Measurements from ENCODE around the gene DDC.
"Not testable (repeated sequence)": the region's sequence is repeated elsewhere in the genome, so short reads cannot be mapped to it uniquely, and the experiment has no call there.

DDC gene

DNA sequence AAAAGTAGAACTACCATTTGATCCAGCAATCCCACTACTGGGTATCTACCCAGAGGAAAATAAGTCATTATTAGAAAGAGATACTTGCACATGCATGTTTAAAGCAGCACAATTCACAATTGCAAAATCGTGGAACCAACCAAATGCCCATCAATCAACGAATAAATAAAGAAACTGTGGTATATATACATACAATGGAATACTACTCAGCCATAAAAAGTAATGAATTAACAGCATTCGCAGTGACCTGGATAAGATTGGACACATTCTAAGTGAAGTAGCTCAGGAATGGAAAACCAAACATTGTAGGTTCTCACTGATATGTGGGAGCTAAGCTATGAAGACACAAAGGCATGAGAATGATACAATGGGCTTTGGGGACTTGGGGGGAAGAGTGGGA lies 45.9 kb downstream of the DDC start:
- not testable (repeated sequence) for DNase-seq (ENCODE audit: low read depth in 3 of 3)

GRCh38 chr7:50513166-50513871 lies 51.9 kb downstream of the DDC start:
- DNase-seq (ENCODE audit: low read depth in 3 of 3), result no peak

- no peak for DNase-seq (ENCODE audit: low read depth in 3 of 3)
Observed at GRCh38 chr7:50512384-50512783, 52.8 kb downstream of the DDC start.

DNA sequence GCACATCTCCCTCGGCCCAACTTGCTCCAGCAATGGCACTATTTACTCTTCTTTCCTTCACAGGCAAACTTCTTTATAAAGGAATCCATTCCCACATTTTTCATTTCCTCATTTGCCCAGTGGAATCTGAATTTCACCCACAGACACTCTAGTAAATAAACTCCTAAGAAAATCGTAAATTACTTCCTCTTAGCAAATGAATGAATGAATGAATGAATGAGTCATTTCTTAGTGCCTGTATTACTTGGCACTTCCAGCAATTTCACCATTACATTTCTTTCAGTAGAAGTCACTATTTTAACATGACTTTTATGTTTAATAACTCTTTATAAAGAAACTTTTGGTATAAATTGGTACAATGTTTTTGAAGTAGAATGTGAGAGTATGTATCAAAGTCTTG lies 55.7 kb downstream of the DDC start:
- DNase-seq (ENCODE audit: low read depth in 3 of 3), result no peak

DNA sequence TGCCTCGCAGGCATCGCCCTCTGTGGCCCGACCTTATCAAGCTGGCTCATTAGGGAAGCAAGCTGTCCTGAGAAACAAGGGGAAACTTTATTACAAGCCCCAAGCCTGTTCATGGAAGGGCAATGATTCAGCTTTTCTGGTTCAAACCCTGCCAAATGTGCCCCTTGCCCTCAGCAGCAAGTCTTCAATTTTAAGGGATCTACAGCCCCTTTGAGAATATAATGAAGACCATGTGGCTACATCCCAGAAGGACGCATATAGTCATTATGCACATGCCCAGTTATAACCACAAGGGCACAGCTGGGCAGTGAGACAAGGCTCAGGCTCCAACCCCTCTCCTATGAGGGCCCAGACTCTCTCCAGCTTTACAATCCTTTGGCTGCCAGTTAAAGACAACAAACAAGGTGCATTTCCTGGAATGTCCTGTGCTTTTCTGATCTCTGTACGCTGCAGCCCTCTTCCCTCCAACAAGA lies 56.7 kb downstream of the DDC start:
- DNase-seq (ENCODE audit: low read depth in 3 of 3), result no peak

GRCh38 chr7:50507898-50508470 lies 57.2 kb downstream of the DDC start:
- no peak for DNase-seq (ENCODE audit: low read depth in 3 of 3)

DNA sequence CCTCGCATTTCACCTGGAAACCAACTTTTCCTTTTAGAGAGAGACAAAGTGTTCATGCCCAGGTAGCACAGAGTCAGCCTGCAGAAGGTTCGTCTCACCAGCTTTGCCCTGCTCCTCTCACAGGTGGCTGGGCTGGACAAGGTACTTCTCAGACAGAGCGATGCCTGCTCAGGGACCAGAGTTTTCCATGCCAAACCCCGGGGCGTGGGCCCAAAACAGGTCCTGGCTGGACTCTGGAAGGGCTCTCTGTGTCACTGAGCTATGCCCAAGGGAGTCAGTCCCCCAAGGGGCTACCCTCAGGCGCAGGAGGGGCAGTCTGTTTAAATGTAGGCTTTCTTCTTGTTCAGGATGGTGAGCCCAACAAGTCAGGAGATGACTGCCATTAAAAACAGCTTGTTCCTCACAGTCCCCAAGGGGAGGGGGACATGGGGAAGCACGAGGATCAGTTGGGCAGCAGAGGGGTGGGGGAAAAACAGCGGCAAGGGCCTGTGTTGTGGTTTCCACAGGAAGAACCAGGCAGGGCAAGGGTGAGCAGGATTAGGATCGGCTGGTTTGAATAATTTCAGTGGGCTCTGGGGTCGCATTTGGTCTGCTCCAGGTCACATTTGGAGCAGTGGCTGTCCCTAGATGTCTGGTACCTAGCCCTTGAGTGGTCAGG lies 59.5 kb downstream of the DDC start:
- no peak for DNase-seq (ENCODE audit: low read depth in 3 of 3)

GRCh38 chr7:50504646-50505546 lies 60.3 kb downstream of the DDC start:
- DNase-seq (ENCODE audit: low read depth in 3 of 3), result no peak

DNA sequence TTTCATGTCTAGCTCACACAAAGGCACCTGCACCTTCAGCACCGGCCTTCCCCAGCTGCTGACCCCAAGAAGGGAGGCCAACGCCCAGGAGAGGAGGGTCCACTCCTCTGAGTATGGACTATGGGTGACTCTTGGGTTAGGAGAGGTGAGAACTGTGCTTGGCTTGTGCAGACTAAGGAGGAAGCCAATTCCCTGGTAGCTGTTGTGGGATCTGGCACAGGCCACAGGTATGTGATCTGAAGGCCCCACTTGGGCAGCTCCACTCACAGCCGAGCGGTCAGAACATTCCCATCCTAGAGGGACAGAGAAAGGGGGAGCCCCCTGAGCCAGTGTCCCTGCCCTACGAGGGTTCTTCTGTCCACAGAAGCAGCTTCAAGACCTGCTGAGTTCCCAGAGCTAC lies 62.3 kb downstream of the DDC start:
- no peak for DNase-seq (ENCODE audit: low read depth in 3 of 3)

DNA sequence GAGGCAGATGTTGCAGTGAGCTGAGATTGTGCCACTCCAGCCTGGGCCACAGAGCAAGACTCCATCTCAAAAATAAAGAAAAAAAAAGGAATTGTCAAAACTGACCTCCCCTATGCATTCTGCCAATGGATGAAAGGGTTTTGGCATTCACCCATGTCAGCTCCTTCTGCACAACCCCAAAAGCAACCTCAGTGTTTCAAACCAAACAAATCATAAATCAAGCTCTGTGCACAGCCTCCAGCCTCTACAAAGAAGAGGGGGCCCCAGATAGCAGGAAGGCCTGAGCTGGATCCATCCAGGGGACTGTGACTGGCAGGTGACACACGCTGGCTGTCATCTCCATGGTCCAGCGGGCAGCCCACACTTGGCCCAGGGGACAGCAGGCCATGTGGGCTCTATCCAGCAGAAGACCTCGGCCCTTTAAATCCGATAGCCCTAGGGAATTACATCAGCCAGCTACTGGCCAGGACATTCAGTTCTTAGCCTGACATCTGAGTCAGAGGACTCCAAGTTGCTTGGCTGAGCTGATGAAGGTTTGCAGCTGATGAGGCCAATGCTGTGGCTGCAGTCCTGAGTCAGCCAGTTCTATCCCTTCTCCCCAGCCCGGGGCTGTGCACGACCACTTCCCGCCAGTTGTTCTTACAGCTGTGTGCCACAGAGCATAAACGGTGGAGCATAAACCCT lies 63.1 kb downstream of the DDC start:
- no peak for DNase-seq (ENCODE audit: low read depth in 3 of 3)

DNA sequence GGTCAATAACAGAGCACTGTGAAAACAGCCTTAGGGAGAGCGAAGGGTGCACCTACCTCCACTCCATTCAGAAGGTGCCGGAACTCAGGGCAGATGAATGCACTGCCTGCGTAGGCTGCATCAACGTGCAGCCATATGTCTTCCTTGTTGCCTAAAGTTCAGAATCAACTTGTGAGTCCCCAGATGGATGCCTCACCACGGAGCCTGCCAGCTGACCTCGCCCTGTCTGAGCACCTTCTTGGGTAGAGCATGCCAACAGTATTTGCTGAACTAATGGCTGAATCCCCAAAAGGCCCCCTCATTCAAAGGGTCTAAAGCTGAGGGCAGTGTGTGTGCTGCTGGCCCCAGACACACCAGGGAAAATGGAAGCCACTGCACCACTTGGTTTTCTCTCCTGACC lies 66.1 kb downstream of the DDC start:
- no peak for DNase-seq (ENCODE audit: low read depth in 3 of 3)

GRCh38 chr7:50497968-50498367 lies 67.2 kb downstream of the DDC start:
- DNase-seq (ENCODE audit: low read depth in 3 of 3), result no peak

DNA sequence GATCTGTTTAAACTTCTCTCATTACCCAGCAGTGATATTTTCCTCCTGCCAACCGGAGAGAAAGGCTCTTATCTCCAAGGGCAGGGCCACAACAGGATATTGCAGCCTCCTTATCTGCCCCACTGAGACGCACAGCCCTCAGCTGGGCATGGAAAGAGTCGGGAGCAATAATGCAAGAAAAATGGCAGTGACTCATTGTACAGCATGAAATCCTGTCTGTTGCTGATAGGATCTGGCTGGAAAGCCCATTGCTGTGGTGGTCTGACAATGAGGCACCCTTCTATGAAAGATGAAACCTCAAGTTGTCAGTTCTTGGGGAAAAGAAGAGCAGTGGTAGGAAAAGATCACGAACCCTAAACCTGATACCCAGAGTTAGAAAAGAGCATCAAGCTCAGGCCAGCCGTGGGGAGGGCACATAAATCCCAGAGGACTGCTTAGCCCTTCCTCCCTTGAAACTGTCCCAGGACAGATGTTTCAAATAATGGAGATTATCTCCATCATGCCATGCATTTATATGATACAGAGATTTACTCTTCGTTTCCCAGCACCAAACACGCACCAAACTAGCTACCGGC lies 68.0 kb downstream of the DDC start:
- DNase-seq (ENCODE audit: low read depth in 3 of 3), result no peak

- DNase-seq (ENCODE audit: low read depth in 3 of 3), result no peak
Observed at GRCh38 chr7:50496569-50496968, 68.6 kb downstream of the DDC start.

DNA sequence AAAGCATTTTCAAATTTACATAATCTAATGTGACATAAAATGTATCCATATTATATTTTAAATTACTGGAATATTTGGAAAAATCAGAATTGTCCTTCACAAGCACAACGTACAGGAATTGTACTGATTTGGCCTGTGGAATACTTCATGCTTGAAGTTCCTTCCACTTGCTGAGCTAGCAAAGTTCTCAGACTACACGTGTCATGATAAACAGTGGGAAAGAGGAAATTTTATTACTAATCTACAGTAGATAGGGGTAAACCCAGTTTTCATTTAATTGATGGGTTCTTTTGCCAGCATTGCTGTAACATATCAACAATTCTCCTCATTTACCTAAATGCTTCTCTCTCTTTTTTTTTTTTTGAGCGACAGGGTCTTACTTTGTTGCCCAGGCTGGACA lies 69.5 kb downstream of the DDC start:
- DNase-seq (ENCODE audit: low read depth in 3 of 3), result no peak

DNA sequence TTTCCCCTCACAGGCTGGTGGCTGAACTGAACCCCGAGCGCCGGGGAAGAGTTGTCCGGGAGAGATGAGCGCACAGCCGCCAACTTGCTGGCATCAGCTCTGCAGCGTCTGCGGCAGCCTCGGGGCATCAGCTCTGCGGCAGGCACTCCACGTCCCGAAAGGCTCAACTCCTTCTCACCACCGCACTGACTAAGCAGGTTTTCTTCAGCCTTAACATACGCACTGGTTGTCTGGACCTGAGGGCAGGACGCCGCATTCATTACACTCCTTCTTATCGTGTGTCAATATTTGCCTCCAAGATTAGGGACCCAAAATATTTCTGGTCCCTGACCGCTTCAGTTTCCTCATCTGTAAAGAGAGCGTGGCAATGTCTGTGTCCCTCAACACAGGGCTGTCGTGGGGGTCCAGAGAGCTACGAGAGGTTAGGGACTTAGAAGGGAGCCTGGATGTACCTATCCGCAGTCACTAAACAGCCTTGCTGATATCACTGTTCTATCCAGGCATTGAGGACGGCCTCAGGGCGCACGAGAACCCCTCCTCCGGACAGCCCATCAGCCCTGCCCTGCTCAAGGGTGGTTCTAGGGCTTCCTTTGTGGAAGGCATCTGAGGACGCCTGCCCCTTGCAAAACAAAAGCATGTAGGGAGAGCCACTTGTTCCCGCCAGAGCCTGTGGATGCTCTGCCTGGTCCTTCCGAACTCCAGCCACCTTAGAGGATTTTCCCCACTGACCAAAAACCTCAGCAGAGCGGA lies 72.3 kb downstream of the DDC start:
- no peak for DNase-seq (ENCODE audit: low read depth in 3 of 3)

DNA sequence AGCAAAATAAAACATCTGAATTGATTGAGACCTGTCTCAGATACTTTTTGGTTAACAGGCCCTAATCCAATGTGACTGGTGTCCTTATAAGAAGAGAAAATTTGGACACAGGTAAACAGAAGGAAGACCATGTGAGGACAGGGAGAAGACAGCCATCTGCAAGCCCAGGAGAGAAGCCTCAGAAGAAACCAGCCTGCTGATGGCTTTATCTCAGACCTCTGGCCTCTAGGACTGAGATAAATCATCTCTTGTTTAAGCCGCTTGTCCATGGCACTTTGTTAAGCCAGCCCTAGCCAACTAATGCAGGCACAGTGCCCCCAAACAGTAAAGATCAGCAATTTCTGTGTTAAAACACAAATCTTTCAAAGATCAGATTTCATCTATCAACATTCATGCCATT lies 73.3 kb downstream of the DDC start:
- no peak for DNase-seq (ENCODE audit: low read depth in 3 of 3)

GRCh38 chr7:50491209-50491608 lies 74.0 kb downstream of the DDC start:
- no peak for DNase-seq (ENCODE audit: low read depth in 3 of 3)

DNA sequence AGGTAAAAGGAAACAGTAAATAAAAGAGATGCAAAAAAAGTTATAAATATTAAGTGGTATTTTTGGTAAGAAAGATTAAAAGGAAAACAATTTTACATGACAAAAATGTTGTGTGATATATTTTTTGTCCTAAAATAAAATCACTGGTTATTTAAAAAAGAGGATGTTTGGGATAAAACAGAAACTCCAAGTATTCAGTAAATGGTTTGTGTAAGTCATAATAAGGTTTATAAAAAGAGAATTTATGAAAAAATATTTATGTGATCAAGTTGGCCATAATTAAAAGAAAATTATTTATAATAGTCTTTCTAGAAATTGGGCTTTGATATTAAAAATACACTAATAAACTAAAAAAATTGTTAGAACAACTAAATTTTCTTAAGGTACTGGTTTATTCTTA lies 76.8 kb downstream of the DDC start:
- DNase-seq (ENCODE audit: low read depth in 3 of 3), result no peak

DNA sequence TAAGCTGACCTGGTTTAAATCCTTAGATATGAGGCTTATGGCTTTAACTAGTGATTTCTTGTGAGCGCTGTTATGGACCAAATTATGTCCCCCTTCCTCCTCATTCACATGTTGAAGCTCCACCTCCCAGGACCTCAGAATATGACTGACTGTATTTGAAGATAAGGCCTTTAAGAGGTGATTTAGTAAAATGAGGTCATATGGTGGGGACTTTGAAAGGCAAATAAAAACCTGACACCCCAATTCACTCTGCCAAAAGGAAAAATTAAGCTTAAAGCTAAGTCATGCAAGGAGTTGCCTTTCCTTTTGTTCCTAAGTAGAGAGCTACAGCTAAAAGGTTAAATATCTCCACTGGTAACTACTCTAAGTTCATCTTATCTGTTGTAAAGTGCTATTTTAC lies 78.7 kb downstream of the DDC start:
- no peak for DNase-seq (ENCODE audit: low read depth in 3 of 3)

DNA sequence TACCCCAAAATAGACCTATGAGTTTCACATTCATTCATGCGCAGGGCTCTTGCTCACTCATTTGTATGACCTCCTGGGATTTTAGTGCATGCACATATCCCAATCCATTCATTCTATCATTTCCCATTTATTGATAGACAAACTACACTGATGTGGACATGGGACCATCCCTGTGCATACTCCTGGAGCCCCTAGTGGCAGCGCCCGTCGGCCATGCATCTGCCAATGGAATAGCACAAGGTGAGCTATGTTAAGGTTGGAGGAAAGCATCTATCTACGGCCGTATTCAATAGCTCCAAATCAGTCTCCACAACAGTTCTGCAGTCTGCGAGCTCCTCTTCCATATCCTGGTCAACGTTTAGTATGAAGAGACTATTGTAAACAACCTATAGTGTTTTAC lies 83.3 kb downstream of the DDC start:
- no peak for DNase-seq (ENCODE audit: low read depth in 3 of 3)

All from stimulated activated CD4-positive, alpha-beta T cell treated with anti-CD3 and anti-CD28 coated beads, TNF-alpha, amount 100 ng/mL, for 48 hours (primary cell).